IMR-90 (cell line): Measurements from ENCODE around the gene SGK2. TPM values are rescaled to one million over a fixed set of nuclear protein-coding genes. Genes with fewer than 3 reads are reported as not detected.

ENCODE experiments used
- ATAC-seq: fragments of 200-7000 bp; cut with Tn5 transposase; 2 replicates; pipeline ENCODE4 v1.9.1; 2020; ENCODE audit warnings: low read depth, mild to moderate bottlenecking, moderate library complexity
- BruUV-seq: library from RNA; stranded (reverse); fragments of 400-500 nt; replicated peaks from 2 replicates; lab custom pipeline; 2021; lab: Mats Ljungman, UMichigan
- CTCF ChIA-PET: fragments of 300-600 bp; formaldehyde crosslinking; extraction: SDS; loops from one replicate; lab custom pipeline; 2021; ENCODE audit warnings: antibody characterized with exemption; lab: Yijun Ruan, JAX
- POLR2A ChIA-PET: fragments of 300-600 bp; sonication (Branson Sonifier 250); formaldehyde crosslinking; loops from one replicate; lab custom pipeline; 2022; ENCODE audit warnings: antibody characterized with exemption; ENCODE audit not compliant: unreplicated experiment; lab: Charles Lee
- DNase-seq: peaks from one replicate; pipeline ENCODE4 v3.0.0; 2013
- H2AFZ ChIP-seq: replicated peaks from 2 replicates; pipeline ENCODE3; 2013; ENCODE audit warnings: low read length, mild to moderate bottlenecking; ENCODE audit not compliant: poor library complexity
- H2AK5ac ChIP-seq: 2 replicates; pipeline ENCODE4 v1.6.1; 2013; ENCODE audit warnings: low read depth, low read length, inconsistent platforms
- H2AK9ac ChIP-seq: replicated peaks from 2 replicates; pipeline ENCODE3; 2013; ENCODE audit warnings: mild to moderate bottlenecking, low read depth, low read length, moderate library complexity; ENCODE audit not compliant: poor library complexity
- H2BK120ac ChIP-seq: 2 replicates; pipeline ENCODE4 v1.6.1; 2013; ENCODE audit warnings: low read depth, low read length, inconsistent platforms
- H2BK15ac ChIP-seq: 3 replicates; pipeline ENCODE4 v1.6.1; 2013; ENCODE audit warnings: low read depth, low read length, inconsistent platforms
- H2BK20ac ChIP-seq: 2 replicates; pipeline ENCODE4 v1.6.1; 2013; ENCODE audit warnings: low read depth, mild to moderate bottlenecking, inconsistent platforms, low read length, moderate library complexity
- H2BK5ac ChIP-seq: 2 replicates; pipeline ENCODE4 v1.6.1; 2013; ENCODE audit warnings: mild to moderate bottlenecking, low read depth, low read length, inconsistent platforms; ENCODE audit not compliant: poor library complexity, severe bottlenecking
- H3K14ac ChIP-seq: replicated peaks from 2 replicates; pipeline ENCODE4 v1.6.1; 2013; ENCODE audit warnings: low read depth, low read length, inconsistent platforms
- H3K18ac ChIP-seq: 2 replicates; pipeline ENCODE4 v1.6.1; 2013; ENCODE audit warnings: low read depth, low read length, control low read depth
- H3K23ac ChIP-seq: 2 replicates; pipeline ENCODE4 v1.6.1; 2013; ENCODE audit warnings: low read depth, low read length, inconsistent platforms
- H3K27ac ChIP-seq: 2 replicates; pipeline ENCODE4 v1.5.1; 2013; ENCODE audit warnings: mild to moderate bottlenecking, control low read depth, low read length; ENCODE audit not compliant: insufficient read depth
- H3K27me3 ChIP-seq: 2 replicates; pipeline ENCODE4 v1.6.1; 2013; ENCODE audit warnings: low read length; ENCODE audit not compliant: control insufficient read depth, insufficient read depth
- H3K36me3 ChIP-seq: 2 replicates; pipeline ENCODE4 v1.6.1; 2013; ENCODE audit warnings: low read length, mixed read lengths; ENCODE audit not compliant: control insufficient read depth, insufficient read depth
- H3K4ac ChIP-seq: 2 replicates; pipeline ENCODE4 v1.6.1; 2013; ENCODE audit warnings: low read depth, low read length, inconsistent platforms
- H3K4me1 ChIP-seq: 2 replicates; pipeline ENCODE4 v1.6.1; 2013; ENCODE audit warnings: low read length, mixed read lengths; ENCODE audit not compliant: control insufficient read depth, insufficient read depth
- H3K4me2 ChIP-seq: 2 replicates; pipeline ENCODE4 v1.6.1; 2013; ENCODE audit warnings: low read depth, mild to moderate bottlenecking, control low read depth, low read length, moderate library complexity
- H3K4me3 ChIP-seq: 2 replicates; pipeline ENCODE4 v1.5.1; 2013; ENCODE audit warnings: low read depth, mild to moderate bottlenecking, control low read depth, low read length, moderate library complexity; ENCODE audit not compliant: insufficient read depth
- H3K56ac ChIP-seq: 2 replicates; pipeline ENCODE4 v1.6.1; 2013; ENCODE audit warnings: low read length, inconsistent platforms; ENCODE audit not compliant: insufficient read depth; ENCODE audit errors: extremely low read depth
- H3K79me1 ChIP-seq, 2 experiments: 2 replicates each; pipeline ENCODE4 v1.6.1; 2013; ENCODE audit warnings: low read length in 2 of 2, inconsistent platforms in 1 of 2, low read depth in 1 of 2
- H3K9ac ChIP-seq: 2 replicates; pipeline ENCODE4 v1.6.1; 2013; ENCODE audit warnings: low read depth, low read length, control low read depth
- H3K9me1 ChIP-seq: 2 replicates; pipeline ENCODE4 v1.6.1; 2013; ENCODE audit warnings: low read length, inconsistent platforms; ENCODE audit not compliant: insufficient read depth
- H3K9me3 ChIP-seq: 2 replicates; pipeline ENCODE4 v1.6.1; 2013; ENCODE audit warnings: low read length; ENCODE audit not compliant: control insufficient read depth, insufficient read depth
- H4K20me1 ChIP-seq: 2 replicates; pipeline ENCODE4 v1.6.1; 2013; ENCODE audit warnings: low read length, inconsistent platforms; ENCODE audit not compliant: insufficient read depth
- H4K5ac ChIP-seq: 2 replicates; pipeline ENCODE4 v1.6.1; 2013; ENCODE audit warnings: mild to moderate bottlenecking, low read depth, low read length, control low read depth
- H4K8ac ChIP-seq, 2 experiments: 2 replicates each; pipeline ENCODE4 v1.6.1; 2013; ENCODE audit warnings: low read depth in 2 of 2, low read length in 2 of 2, control low read depth in 1 of 2, inconsistent platforms in 1 of 2
- H4K91ac ChIP-seq: 2 replicates; pipeline ENCODE4 v1.6.1; 2013; ENCODE audit warnings: low read depth, low read length, inconsistent platforms; ENCODE audit not compliant: insufficient read depth
- BHLHE40 ChIP-seq: fragments of 150-350 bp; IDR thresholded peaks from 2 replicates; pipeline ENCODE4 v1.6.1; 2016; ENCODE audit warnings: mild to moderate bottlenecking, low read depth, low read length
- CEBPB ChIP-seq: IDR thresholded peaks from 2 replicates; pipeline ENCODE4 v1.6.1; 2012; ENCODE audit warnings: low read depth, low read length, improper control_type of control experiment
- CHD1 ChIP-seq: IDR thresholded peaks from 2 replicates; pipeline ENCODE4 v1.6.1; 2012; ENCODE audit warnings: low read depth, low read length, improper control_type of control experiment
- CTCF ChIP-seq: conservative IDR thresholded peaks from 2 replicates; pipeline ENCODE4 v1.5.1; 2012; ENCODE audit warnings: mild to moderate bottlenecking, low read depth, low read length, improper control_type of control experiment
- ELK1 ChIP-seq: fragments of 150-350 bp; IDR thresholded peaks from 2 replicates; pipeline ENCODE4 v1.6.1; 2016; ENCODE audit warnings: low read depth, mild to moderate bottlenecking, low read length, moderate library complexity, borderline replicate concordance
- MAFK ChIP-seq: IDR thresholded peaks from 2 replicates; pipeline ENCODE4 v1.6.1; 2012; ENCODE audit warnings: low read depth, low read length, improper control_type of control experiment
- MAZ ChIP-seq: IDR thresholded peaks from 2 replicates; pipeline ENCODE4 v1.6.1; 2012; ENCODE audit warnings: low read depth, mild to moderate bottlenecking, low read length, improper control_type of control experiment, moderate library complexity, borderline replicate concordance
- MXI1 ChIP-seq: IDR thresholded peaks from 2 replicates; pipeline ENCODE4 v1.6.1; 2012; ENCODE audit warnings: low read depth, mild to moderate bottlenecking, low read length, moderate library complexity, borderline replicate concordance
- NFE2L2 ChIP-seq: fragments of 150-350 bp; IDR thresholded peaks from 2 replicates; pipeline ENCODE4 v1.6.1; 2016; ENCODE audit warnings: low read depth, mild to moderate bottlenecking, low read length
- POLR2A ChIP-seq: IDR thresholded peaks from 2 replicates; pipeline ENCODE4 v1.6.1; 2012; ENCODE audit warnings: mild to moderate bottlenecking, low read depth, low read length
- RAD21 ChIP-seq: IDR thresholded peaks from 2 replicates; pipeline ENCODE4 v1.6.1; 2012; ENCODE audit warnings: low read length, improper control_type of control experiment
- RFX5 ChIP-seq: IDR thresholded peaks from 2 replicates; pipeline ENCODE4 v1.8.0; 2012; ENCODE audit warnings: low read depth, mild to moderate bottlenecking, low read length, moderate library complexity
- SMC3 ChIP-seq: fragments of 150-350 bp; IDR thresholded peaks from 2 replicates; pipeline ENCODE4 v1.6.1; 2016; ENCODE audit warnings: low read depth, mild to moderate bottlenecking, antibody characterized with exemption, low read length, moderate library complexity
- USF2 ChIP-seq: fragments of 150-350 bp; IDR thresholded peaks from 2 replicates; pipeline ENCODE4 v1.6.1; 2017; ENCODE audit warnings: mild to moderate bottlenecking, antibody characterized with exemption, low read length, low read depth
- WGBS, 2 experiments: methylation state at CpG; one replicate each; pipeline versions ENCODE4 v1.1.5 to v1.1.7; 2013; ENCODE audit warnings: missing lambda C conversion rate in 2 of 2; ENCODE audit not compliant: insufficient read length in 1 of 2; ENCODE audit errors: extremely low coverage in 2 of 2; 5-methylcytosine and 5-hydroxymethylcytosine counted together
- dilution Hi-C: fragments of 300-500 bp; cut with HindIII; formaldehyde crosslinking; loops from one replicate; pipeline ENCODE4 v1.14.3; 2018; ENCODE audit warnings: low sequenced_read_pairs; ENCODE audit not compliant: unreplicated experiment
- in situ Hi-C: fragments of 300-500 bp; cut with MboI; formaldehyde crosslinking; loops from 3 replicates; pipeline ENCODE4 v1.14.3; 2019; ENCODE audit warnings: low sequenced_read_pairs, inconsistent platforms, mixed read lengths
- intact Hi-C: fragments of 100-400 bp; cut with micrococcal nuclease; formaldehyde crosslinking; loops from 2 replicates; pipeline ENCODE4 v1.10.0; 2022
- polyA plus RNA-seq, 3 experiments: library from polyadenylated mRNA; depleted of rRNA; stranded (reverse); fragments of >200 nt; gene quantifications; 2 replicates each; pipeline ENCODE4 v1.2.3, GENCODE V29; 2012; ENCODE audit warnings: low replicate concordance in 1 of 3
- total RNA-seq: library from RNA; depleted of rRNA; stranded (reverse); fragments of >200 nt; gene quantifications from 2 replicates; pipeline ENCODE4 v1.2.3, GENCODE V29; 2012

Gene SGK2
- total and polyA plus RNA-seq, 2 of the 4 experiments (the other 2 are of a cell fraction), result under 0.01 to 0.10 TPM

- Histone ChIP-seq H2BK20ac (no peak overlapping the region), H4K8ac (no peak overlapping the region), H3K23ac (no peak overlapping the region), H3K36me3 (peaks cover 6% of the 10 kb centered on the region), H3K9me3 (no peaks in the 10 kb centered on the region), H3K4me2 (no peak overlapping the region), H4K91ac (no peak overlapping the region), H2AK5ac (no peak overlapping the region; the same call in 1 of the 2 replicates), H2AFZ (no peak overlapping the region), H3K56ac (no peak overlapping the region), H3K79me1 (no peaks in the 10 kb centered on the region), H4K5ac (no peak overlapping the region), H3K27me3 (peaks cover 4% of the 10 kb centered on the region; the same call in 1 of the 2 replicates), H2BK15ac (no peak overlapping the region), H4K20me1 (no peaks in the 10 kb centered on the region), H2BK120ac (no peak overlapping the region), H3K9ac (no peak overlapping the region), H3K4me1 (peaks cover 3% of the 10 kb centered on the region; the same call in 1 of the 2 replicates), H3K4ac (no peak overlapping the region), H3K14ac (no peak overlapping the region), H3K9me1 (no peaks in the 10 kb centered on the region; the same call in none of the 2 replicates), H2BK5ac (no peak overlapping the region), H3K27ac (no peak overlapping the region), H3K18ac (no peak overlapping the region), H2AK9ac (peak overlapping the region; percentile 76), H3K4me3 (no peak overlapping the region)
- no peak for ATAC-seq
- ChIA-PET POLR2A (no interaction called here), CTCF (no interaction called here)
- TF ChIP-seq SMC3 (no peak), CTCF (no peak), POLR2A (no peak), ELK1 (no peak), USF2 (no peak), MXI1 (no peak), NFE2L2 (no peak), RAD21 (no peak), RFX5 (no peak), CEBPB (no peak), CHD1 (no peak), MAFK (no peak), BHLHE40 (no peak), MAZ (no peak)
- in situ Hi-C loops, result loop anchor here (10.0 kb wide), 1 partner anchor 162 kb away; no protein-coding TSS in a partner anchor
- dilution Hi-C loops, result no loop called here
- no TSS peak for BruUV-seq
- DNase-seq, result no peak
- intact Hi-C loops, result no loop called here
- WGBS, 2 experiments, result 92% methylated on average over 6 of the region's 9 CpGs; no CpG with 5 or more reads in 1 of the 2 experiments
Observed at GRCh38 chr20:43532416-43533055, 26.3 kb upstream of the SGK2 start.
